HG03196 (cell line): Measurements from ENCODE around the gene RAPGEF4.
"Not testable (repeated sequence)": the region's sequence is repeated elsewhere in the genome, so short reads cannot be mapped to it uniquely, and the experiment has no call there.

Experiments
- ATAC-seq: cut with Tn5 transposase; IDR thresholded peaks from one replicate; pipeline ENCODE4 v1.9.1; 2021; ENCODE audit not compliant: unreplicated experiment

The RAPGEF4 gene

GRCh38 chr2:172770887-172771286 lies 35.2 kb downstream of the RAPGEF4 start:
- no peak for ATAC-seq

- no peak for ATAC-seq
These were observed 37.0 kb downstream of the RAPGEF4 start for GRCh38 chr2:172772633-172773032.

GRCh38 chr2:172774302-172774701 lies 38.7 kb downstream of the RAPGEF4 start:
- ATAC-seq = no peak

GRCh38 chr2:172775319-172775718 lies 39.7 kb downstream of the RAPGEF4 start:
- no peak for ATAC-seq

GRCh38 chr2:172777431-172777830 lies 41.8 kb downstream of the RAPGEF4 start:
- no peak for ATAC-seq

- no peak for ATAC-seq
These were observed 47.0 kb downstream of the RAPGEF4 start for GRCh38 chr2:172782506-172783164.

GRCh38 chr2:172783165-172783898 lies 47.7 kb downstream of the RAPGEF4 start:
- ATAC-seq = no peak

- no peak for ATAC-seq
These were observed 53.2 kb downstream of the RAPGEF4 start for GRCh38 chr2:172788871-172789270.

GRCh38 chr2:172790404-172790803 lies 54.8 kb downstream of the RAPGEF4 start:
- no peak for ATAC-seq

GRCh38 chr2:172791953-172792352 lies 56.3 kb downstream of the RAPGEF4 start:
- ATAC-seq = no peak

- ATAC-seq = no peak
These were observed 57.1 kb downstream of the RAPGEF4 start for GRCh38 chr2:172792711-172793110.

GRCh38 chr2:172803308-172803707 lies 67.7 kb downstream of the RAPGEF4 start:
- ATAC-seq = not testable (repeated sequence)

GRCh38 chr2:172804423-172804822 lies 68.8 kb downstream of the RAPGEF4 start:
- ATAC-seq = no peak

- no peak for ATAC-seq
These were observed 70.8 kb downstream of the RAPGEF4 start for GRCh38 chr2:172806493-172806892.

GRCh38 chr2:172806996-172807395 lies 71.4 kb downstream of the RAPGEF4 start:
- ATAC-seq = no peak

- no peak for ATAC-seq
These were observed 72.5 kb downstream of the RAPGEF4 start for GRCh38 chr2:172808156-172808555.

GRCh38 chr2:172811027-172811426 lies 75.4 kb downstream of the RAPGEF4 start:
- no peak for ATAC-seq

GRCh38 chr2:172812158-172812744 lies 76.6 kb downstream of the RAPGEF4 start:
- ATAC-seq = no peak

- no peak for ATAC-seq
These were observed 77.8 kb downstream of the RAPGEF4 start for GRCh38 chr2:172813314-172813888.

GRCh38 chr2:172817411-172817810 lies 81.8 kb downstream of the RAPGEF4 start:
- no peak for ATAC-seq

- ATAC-seq = no peak
These were observed 84.3 kb downstream of the RAPGEF4 start for GRCh38 chr2:172819943-172820342.
